ENCODE results near the gene C17orf107.
A peak's percentile ranks its signal among the peaks of the same experiment; 100 is the strongest.

Gene C17orf107

GRCh38 chr17:4947411-4948165, 48.3 kb downstream of the C17orf107 start:
- no peaks in the 10 kb centered on the region for H3K27me3 ChIP-seq (ENCODE audit: insufficient read depth, poor library complexity, severe bottlenecking)
- peak overlapping the region; percentile 98 for H3K27ac ChIP-seq (replicated peaks)
- peak in 1 of 2 experiments; percentile 45 for DNase-seq (ENCODE audit: low read depth in 1 of 2, low spot score in 1 of 2)
- peak overlapping the region; percentile 67 for H3K4me3 ChIP-seq (replicated peaks; ENCODE audit: insufficient read depth, low read length)
- TF ChIP-seq GABPA (IDR thresholded peaks at IDR 0.05; ENCODE audit: low read depth): peak; percentile 55
- no peak for TF ChIP-seq CTCF (IDR thresholded peaks at IDR 0.05; ENCODE audit: insufficient read depth, low read length)

GRCh38 chr17:4948166-4948930, 49.0 kb downstream of the C17orf107 start, which contains the start of gene PFN1:
TSS of gene PFN1 (minus strand) at chr17:4948530. CDS start at chr17:4948394, 136 bp downstream.
- no peaks in the 10 kb centered on the region for H3K27me3 ChIP-seq (ENCODE audit: insufficient read depth, poor library complexity, severe bottlenecking)
- peak within 1 kb of the TSS; percentile 98 for H3K27ac ChIP-seq (replicated peaks)
- no peak for TF ChIP-seq SPI1 (IDR thresholded peaks at IDR 0.05; ENCODE audit: borderline replicate concordance, low read depth)
- no peak for TF ChIP-seq CTCF (IDR thresholded peaks at IDR 0.05; ENCODE audit: insufficient read depth, low read length)
- peak; percentile 38 for TF ChIP-seq GABPA (IDR thresholded peaks at IDR 0.05; ENCODE audit: low read depth)
- peak; percentile 88 for TF ChIP-seq POLR2AphosphoS5 (IDR thresholded peaks at IDR 0.05; ENCODE audit: low read depth)
- TF ChIP-seq REST (IDR thresholded peaks at IDR 0.05; ENCODE audit: insufficient replicate concordance, low read depth): no peak
- peak within 1 kb of the TSS; percentile 67 for H3K4me3 ChIP-seq (replicated peaks; ENCODE audit: insufficient read depth, low read length)
- peak; percentile 69 to 89 for DNase-seq (ENCODE audit: low read depth in 1 of 2, low spot score in 1 of 2)

- TF ChIP-seq GABPA (IDR thresholded peaks at IDR 0.05; ENCODE audit: low read depth) (no peak), CTCF (IDR thresholded peaks at IDR 0.05; ENCODE audit: insufficient read depth, low read length) (no peak), REST (IDR thresholded peaks at IDR 0.05; ENCODE audit: insufficient replicate concordance, low read depth) (no peak), POLR2AphosphoS5 (IDR thresholded peaks at IDR 0.05; ENCODE audit: low read depth) (no peak), SPI1 (IDR thresholded peaks at IDR 0.05; ENCODE audit: borderline replicate concordance, low read depth) (no peak)
- H3K4me3 ChIP-seq (replicated peaks; ENCODE audit: insufficient read depth, low read length): peak overlapping the region; percentile 43
- peak overlapping the region; percentile 98 for H3K27ac ChIP-seq (replicated peaks)
- H3K27me3 ChIP-seq (ENCODE audit: insufficient read depth, poor library complexity, severe bottlenecking): no peaks in the 10 kb centered on the region
- DNase-seq (ENCODE audit: low read depth in 1 of 2, low spot score in 1 of 2): peak in 1 of 2 experiments; percentile 68
Measured at GRCh38 chr17:4948931-4949320, 49.6 kb downstream of the C17orf107 start.

All from HL-60 (cell line).